Suppressor macrophage (primary cell): Measurements from ENCODE around the gene KRTAP10-2.
"Not testable (repeated sequence)": the region's sequence is repeated elsewhere in the genome, so short reads cannot be mapped to it uniquely, and the experiment has no call there.

Source experiments
- DNase-seq, 4 experiments: peaks; one replicate each; pipeline ENCODE4 v3.0.0-alpha.2; 2020 to 2022
- total RNA-seq, 17 experiments: gene quantifications; one replicate each; lab custom pipeline; 2026; ENCODE audit warnings: mixed read lengths in 6 of 17, inconsistent platforms in 3 of 17; lab: John Stamatoyannopoulos, UW

Gene KRTAP10-2
- 0 to 0.55 (median 0) reads per million in 17 experiments for total RNA-seq

- DNase-seq: no peak
These were observed at the start of gene KRTAP10-2 for GRCh38 chr21:44551340-44551961. KRTAP10-2 (minus strand) TSS chr21:44551505; CDS start chr21:44551458, 47 bp downstream.

DNA sequence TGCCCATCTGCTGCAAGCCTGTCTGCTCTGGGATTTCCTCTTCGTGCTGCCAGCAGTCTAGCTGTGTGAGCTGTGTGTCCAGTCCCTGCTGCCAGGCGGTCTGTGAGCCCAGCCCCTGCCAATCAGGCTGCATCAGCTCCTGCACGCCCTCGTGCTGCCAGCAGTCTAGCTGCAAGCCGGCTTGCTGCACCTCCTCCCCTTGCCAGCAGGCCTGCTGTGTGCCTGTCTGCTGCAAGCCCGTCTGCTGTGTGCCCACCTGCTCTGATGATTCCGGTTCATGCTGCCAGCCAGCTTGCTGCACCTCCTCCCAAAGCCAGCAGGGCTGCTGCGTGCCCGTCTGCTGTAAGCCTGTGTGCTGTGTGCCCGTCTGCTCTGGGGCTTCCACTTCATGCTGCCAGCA, 49.8 kb upstream of the KRTAP10-2 start:
- DNase-seq: not testable (repeated sequence)

DNA sequence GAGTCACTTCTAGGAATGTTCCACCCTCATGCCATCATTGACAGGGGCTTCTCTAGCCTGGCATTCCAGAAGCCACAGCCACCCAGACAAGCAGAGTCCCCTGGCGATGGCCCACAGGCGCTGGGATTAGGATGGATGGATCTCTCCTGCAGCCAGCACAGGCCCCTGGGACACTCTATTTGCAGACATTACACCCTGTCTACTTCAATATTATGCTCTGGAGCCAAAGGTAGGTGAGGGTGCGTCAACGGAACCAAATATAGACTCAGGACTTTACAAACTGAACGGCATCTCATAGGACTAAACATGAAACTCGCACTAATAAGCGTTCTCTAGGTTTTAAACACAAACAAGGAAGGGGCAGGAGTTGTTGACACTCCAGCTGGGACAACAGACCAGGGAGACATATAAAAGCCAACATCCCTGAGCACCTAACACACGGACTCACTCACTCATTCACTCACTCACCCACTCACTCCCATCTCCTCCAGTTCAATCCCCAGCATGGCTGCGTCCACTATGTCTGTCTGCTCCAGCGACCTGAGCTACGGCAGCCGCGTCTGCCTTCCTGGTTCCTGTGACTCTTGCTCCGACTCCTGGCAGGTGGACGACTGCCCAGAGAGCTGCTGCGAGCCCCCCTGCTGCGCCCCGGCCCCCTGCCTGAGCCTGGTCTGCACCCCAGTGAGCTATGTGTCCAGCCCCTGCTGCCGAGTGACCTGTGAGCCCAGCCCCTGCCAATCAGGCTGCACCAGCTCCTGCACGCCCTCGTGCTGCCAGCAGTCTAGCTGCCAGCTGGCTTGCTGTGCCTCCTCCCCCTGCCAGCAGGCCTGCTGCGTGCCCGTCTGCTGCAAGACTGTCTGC, 49.0 kb upstream of the KRTAP10-2 start, which contains the start of gene KRTAP10-7:
Gene KRTAP10-7 (plus strand): TSS at position 480 of the 861 bp plus-strand sequence. CDS start 25 bp downstream, at position 505.
- not testable (repeated sequence) for DNase-seq

DNA sequence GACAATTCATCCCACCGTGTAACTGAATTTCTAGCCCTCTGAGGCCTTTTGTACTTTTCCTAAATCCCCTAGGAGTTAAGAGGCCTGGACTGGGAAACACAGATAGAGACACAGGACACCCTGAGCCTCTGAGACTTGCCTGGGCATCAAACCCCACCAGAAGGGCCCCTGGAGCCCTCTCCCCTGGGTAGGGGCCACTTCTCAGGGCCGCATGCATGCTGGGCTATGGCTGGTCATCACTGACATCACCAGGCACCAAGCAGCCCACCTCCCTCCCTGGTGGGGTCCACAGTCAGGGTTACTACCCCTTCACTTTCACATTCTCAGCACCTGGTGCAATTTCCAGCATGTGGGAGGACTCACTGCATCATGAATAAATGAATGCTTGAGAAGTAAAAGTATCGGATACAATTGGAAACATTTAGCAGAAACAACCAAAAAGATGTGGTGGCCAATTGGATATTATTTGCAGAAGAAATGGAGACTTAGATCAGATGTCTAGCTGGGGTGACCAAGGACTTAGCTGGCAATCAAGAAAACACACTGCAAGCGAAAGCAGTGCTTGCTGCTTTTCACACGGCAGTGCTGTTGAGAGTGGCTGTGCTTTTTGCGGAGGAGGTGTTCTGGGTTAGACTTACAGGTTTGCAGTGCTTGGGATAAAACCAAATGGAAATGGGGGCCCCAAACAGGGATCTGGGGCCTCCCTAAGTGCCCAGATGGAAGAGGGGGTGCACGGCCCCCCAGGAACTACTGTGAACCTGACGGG, 48.1 kb upstream of the KRTAP10-2 start:
- DNase-seq: no peak

DNA sequence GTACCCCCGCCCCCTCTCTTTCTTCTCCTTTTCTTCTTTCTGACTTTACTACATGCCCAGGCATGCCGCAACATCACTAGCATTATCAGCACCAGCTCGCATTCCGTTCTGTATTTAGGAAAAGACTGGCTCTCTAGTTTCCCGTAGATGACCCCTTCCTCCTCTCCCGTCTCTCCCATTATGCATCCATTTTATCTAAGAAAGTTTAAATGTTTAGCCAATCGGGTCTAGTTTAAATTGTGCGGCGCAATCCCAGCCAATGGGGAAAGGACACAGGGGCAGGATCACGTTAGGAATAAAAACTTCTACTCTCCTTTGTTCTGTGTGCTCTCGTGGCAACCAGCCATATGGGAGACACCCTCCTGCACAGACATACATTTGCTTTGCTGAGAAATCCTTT, 46.8 kb upstream of the KRTAP10-2 start:
- no peak for DNase-seq

DNA sequence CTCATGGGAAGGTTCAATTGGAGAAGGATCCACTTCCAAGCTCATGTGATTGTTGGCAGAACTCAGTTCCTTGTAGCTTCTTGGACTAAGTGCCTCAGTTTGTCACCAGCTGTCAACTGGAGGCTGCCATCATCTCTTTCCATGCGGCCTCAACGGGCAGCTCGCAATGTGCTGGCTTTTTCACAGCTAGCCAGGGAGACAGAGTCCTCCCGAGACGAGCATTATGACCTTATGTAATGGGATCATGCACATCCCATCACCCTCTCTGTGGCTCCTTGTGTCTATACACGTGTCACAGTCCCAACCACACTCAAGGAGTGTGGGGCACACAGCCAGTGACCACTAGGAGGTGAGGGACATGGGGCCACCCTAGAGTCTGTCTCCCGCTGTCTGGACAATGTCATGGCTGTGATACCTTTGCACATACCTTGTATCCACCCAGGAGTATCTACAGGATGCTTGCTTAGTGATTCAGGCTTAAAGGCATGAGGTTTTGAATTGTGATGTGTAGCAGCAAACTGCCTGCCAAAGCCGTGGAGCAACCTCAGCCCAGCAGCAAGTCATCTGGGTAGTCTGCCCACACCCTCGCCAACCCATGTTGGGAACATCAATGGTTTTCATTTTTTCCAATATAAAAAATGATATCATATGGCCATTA, 44.9 kb upstream of the KRTAP10-2 start:
- no peak for DNase-seq

- no peak for DNase-seq
These were observed 44.2 kb upstream of the KRTAP10-2 start for GRCh38 chr21:44595524-44595923.

DNA sequence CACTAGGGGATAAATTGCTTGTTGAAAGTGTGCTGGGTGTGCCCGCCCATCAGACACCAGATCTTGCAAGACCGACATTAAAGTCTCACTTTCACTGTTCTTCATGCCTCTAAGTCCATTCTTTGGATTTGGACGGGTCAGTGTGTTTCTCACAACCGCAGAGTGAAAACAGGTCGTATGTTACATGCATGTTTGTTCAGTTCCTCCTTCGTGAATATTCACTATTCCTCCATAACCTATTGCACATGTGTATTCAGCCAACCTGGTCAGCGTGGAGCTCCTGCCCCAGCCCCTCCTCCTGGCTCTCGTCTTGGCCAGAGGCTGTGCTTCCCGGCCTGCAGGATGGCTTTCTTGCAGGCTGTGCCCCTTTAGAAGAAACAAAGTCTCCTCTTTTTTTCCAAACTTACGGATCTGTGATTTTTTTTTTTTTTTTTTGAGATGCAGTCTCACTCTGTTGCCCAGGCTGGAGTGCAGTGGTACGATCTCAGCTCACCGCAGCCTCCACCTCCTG, 43.2 kb upstream of the KRTAP10-2 start:
- no peak for DNase-seq

- DNase-seq: no peak
These were observed 42.5 kb upstream of the KRTAP10-2 start for GRCh38 chr21:44593598-44594405.

DNA sequence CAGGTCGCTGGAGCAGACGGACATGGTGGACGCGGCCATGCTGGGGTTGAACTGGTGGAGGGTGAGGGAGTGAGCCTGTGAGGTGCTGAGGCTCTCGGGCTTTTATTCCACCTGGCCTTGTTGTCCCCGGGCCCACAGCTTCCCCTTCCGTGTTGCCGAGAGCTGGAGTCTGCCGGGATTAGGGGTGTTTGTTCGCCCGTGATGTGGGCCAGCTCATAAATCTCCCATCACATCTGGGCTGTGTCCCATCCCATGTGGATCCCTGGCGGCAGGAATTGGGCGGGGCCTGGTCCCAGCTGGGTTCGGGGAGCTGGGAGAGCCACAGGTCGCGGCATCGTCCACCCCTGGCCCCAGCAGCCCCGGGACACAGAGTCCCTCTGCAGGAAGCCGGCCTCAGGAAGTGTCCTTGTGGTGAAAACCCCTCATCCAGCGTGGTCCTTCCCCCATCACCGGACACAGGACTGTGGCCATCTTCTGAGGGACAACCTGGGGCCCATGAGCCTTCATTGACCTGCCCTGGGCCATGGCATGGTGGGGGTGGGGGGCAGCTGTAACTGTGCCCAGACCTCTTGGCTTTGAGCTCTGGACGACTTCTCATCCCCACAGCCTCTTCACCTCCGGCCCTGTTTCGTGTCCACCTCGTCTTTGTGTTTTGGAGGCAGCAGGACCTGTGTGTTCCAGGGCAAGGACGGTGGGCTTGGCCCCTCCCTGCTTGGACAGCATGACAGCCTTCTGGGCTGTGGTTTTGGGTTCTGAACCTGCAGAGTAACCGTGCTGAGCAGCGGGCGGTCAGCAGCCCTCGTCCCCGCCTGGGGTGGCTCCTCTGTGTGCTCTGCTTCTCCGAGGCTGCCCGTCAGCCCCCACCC, 41.4 kb upstream of the KRTAP10-2 start, which contains the start of gene KRTAP10-6:
Gene KRTAP10-6 (minus strand): TSS at position 60 of the 866 bp plus-strand sequence. CDS start 21 bp downstream, at position 39.
- no peak for DNase-seq

GRCh38 chr21:44591801-44592130, 40.5 kb upstream of the KRTAP10-2 start:
- DNase-seq: not testable (repeated sequence)

GRCh38 chr21:44590897-44591800, 39.8 kb upstream of the KRTAP10-2 start:
- not testable (repeated sequence) for DNase-seq

GRCh38 chr21:44590311-44590721, 39.0 kb upstream of the KRTAP10-2 start:
- no peak for DNase-seq

- DNase-seq: no peak
These were observed 38.4 kb upstream of the KRTAP10-2 start for GRCh38 chr21:44589586-44590305.

DNA sequence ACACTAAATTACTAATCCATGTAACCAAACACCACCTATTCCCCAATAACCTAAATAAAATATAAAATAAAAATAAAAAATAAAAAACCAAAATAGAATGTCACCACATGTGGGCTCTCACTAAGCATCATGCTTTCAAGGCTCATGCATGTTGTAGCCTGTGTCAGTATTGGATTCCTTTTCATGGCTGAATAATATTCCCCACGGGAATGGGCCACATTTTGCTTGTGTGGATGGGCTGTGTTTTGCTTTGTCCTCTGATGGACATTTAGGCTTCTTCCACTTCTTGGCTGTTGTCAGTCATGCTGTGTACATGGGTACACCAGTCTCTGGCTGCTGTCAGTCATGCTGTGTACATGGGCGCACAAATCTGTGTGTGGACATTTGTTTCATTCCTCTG, 37.8 kb upstream of the KRTAP10-2 start:
- no peak for DNase-seq

GRCh38 chr21:44585892-44586291, 34.6 kb upstream of the KRTAP10-2 start:
- DNase-seq: no peak

GRCh38 chr21:44583800-44584147, 32.5 kb upstream of the KRTAP10-2 start:
- no peak for DNase-seq

DNA sequence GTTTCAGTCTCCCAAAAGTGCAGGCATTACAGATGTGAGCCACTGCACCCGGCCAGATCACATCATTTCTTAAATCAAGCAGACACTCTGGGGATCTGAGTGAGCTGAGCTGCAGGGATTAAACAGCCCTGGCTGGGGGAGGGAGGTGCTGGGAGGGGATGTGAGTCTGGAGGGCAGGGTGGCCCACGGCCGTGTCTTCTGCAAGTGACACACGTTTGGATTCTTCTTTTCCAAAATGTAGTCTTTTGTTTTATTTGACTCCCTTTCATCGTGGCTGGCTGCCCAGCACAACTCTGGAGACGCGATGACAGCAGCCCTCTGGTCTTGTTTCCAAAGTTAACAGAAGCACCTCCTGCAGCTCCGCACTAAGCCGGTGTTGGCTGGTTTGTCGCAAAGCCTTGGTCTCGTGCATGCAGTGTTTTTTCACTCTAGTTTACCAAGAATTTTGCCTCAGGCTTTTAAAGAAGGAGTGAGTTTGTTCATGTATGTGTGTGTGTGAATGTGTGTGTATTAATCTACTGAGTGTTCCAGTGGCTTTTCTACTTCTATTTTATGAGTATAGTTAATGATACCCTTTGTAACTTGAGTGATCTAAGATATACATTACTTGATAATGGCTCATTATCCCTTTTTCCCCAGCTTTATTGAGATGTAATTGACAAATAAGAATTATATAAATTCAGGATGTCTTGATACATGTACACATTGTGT, 31.9 kb upstream of the KRTAP10-2 start:
- DNase-seq: no peak
